Ovary (tissue), 3 donors: ENCODE data around the gene MCU.

ENCODE experiments used
- EP300 ChIP-seq: sonication (generic); formaldehyde crosslinking; IDR thresholded peaks from one replicate; pipeline ENCODE4 v1.6.1; 2017; ENCODE audit warnings: antibody characterized with exemption
- POLR2A ChIP-seq: fragments of 450-650 bp; IDR thresholded peaks from one replicate; pipeline ENCODE4 v1.6.1; 2017; ENCODE audit warnings: antibody characterized with exemption, mild to moderate bottlenecking, moderate library complexity
- TF ChIP-seq, protein P1 (sequence below), 3 donors: fragments of 450-650 bp in 2 of 3; fragments of 200-600 bp in 1 of 3; IDR thresholded peaks; one replicate each; pipeline versions ENCODE4 v1.5.1 to v1.8.0; 2016 to 2022; ENCODE audit warnings: antibody characterized with exemption in 3 of 3, mild to moderate bottlenecking in 1 of 3
- donor health status: DM: no; HTN: no; CAD: no.

- TF ChIP-seq, protein P1, sequence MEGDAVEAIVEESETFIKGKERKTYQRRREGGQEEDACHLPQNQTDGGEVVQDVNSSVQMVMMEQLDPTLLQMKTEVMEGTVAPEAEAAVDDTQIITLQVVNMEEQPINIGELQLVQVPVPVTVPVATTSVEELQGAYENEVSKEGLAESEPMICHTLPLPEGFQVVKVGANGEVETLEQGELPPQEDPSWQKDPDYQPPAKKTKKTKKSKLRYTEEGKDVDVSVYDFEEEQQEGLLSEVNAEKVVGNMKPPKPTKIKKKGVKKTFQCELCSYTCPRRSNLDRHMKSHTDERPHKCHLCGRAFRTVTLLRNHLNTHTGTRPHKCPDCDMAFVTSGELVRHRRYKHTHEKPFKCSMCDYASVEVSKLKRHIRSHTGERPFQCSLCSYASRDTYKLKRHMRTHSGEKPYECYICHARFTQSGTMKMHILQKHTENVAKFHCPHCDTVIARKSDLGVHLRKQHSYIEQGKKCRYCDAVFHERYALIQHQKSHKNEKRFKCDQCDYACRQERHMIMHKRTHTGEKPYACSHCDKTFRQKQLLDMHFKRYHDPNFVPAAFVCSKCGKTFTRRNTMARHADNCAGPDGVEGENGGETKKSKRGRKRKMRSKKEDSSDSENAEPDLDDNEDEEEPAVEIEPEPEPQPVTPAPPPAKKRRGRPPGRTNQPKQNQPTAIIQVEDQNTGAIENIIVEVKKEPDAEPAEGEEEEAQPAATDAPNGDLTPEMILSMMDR (IDR thresholded peaks at IDR 0.05) = no peak
- TF ChIP-seq POLR2A (no peak), EP300 (no peak)
These were observed 12.2 kb downstream of the MCU start for GRCh38 chr10:72704117-72704516.
